Neuronal stem cell (in vitro differentiated cells): ENCODE results near the gene CDH13.

Experiments used
- DNase-seq: peaks from one replicate; pipeline ENCODE4 v3.0.0-alpha.2; 2013; ENCODE audit warnings: low spot score
- H2AFZ ChIP-seq: one replicate; pipeline ENCODE4 v1.6.1; 2013; ENCODE audit warnings: mild to moderate bottlenecking, low read length, inconsistent platforms
- H2AK5ac ChIP-seq: 2 replicates; pipeline ENCODE4 v1.6.1; 2013; ENCODE audit warnings: low read depth, mild to moderate bottlenecking, inconsistent platforms, low read length, moderate library complexity, mixed read lengths
- H2BK120ac ChIP-seq: 2 replicates; pipeline ENCODE4 v1.6.1; 2013; ENCODE audit warnings: low read depth, mild to moderate bottlenecking, inconsistent platforms, low read length, moderate library complexity, mixed read lengths
- H2BK12ac ChIP-seq: one replicate; pipeline ENCODE4 v1.6.1; 2013; ENCODE audit warnings: low read length, inconsistent platforms
- H2BK15ac ChIP-seq: 2 replicates; pipeline ENCODE4 v1.6.1; 2013; ENCODE audit warnings: mild to moderate bottlenecking, low read length, inconsistent platforms, mixed read lengths
- H2BK5ac ChIP-seq: one replicate; pipeline ENCODE4 v1.6.1; 2013; ENCODE audit warnings: inconsistent platforms, mild to moderate bottlenecking, low read length, moderate library complexity
- H3K14ac ChIP-seq: one replicate; pipeline ENCODE4 v1.6.1; 2013; ENCODE audit warnings: low read length, inconsistent platforms
- H3K18ac ChIP-seq: 2 replicates; pipeline ENCODE4 v1.6.1; 2013; ENCODE audit warnings: low read length, inconsistent platforms
- H3K23ac ChIP-seq: 2 replicates; pipeline ENCODE4 v1.6.1; 2013; ENCODE audit warnings: low read depth, mild to moderate bottlenecking, mixed read lengths, low read length, inconsistent platforms; ENCODE audit not compliant: poor library complexity
- H3K27ac ChIP-seq: replicated peaks from 3 replicates; pipeline ENCODE4 v1.5.1; 2013; ENCODE audit warnings: low read length, inconsistent platforms
- H3K27me3 ChIP-seq, 3 experiments: 2 replicates each; pipeline ENCODE4 v1.6.1; 2013; ENCODE audit warnings: low read length in 3 of 3, mild to moderate bottlenecking in 2 of 3, inconsistent platforms in 1 of 3, low read depth in 1 of 3, mixed read lengths in 1 of 3, moderate library complexity in 1 of 3; ENCODE audit not compliant: control insufficient read depth in 3 of 3, insufficient read depth in 3 of 3
- H3K36me3 ChIP-seq, 2 donors: replicated peaks in 1 of 2; 2 replicates each; pipeline ENCODE4 v1.6.1; 2013; ENCODE audit warnings: low read length in 2 of 2; ENCODE audit not compliant: control insufficient read depth in 2 of 2, insufficient read depth in 2 of 2
- H3K4ac ChIP-seq: 2 replicates; pipeline ENCODE4 v1.6.1; 2013; ENCODE audit warnings: inconsistent platforms, mild to moderate bottlenecking, low read length, moderate library complexity
- H3K4me1 ChIP-seq, 2 donors: 1 replicate in 1 of 2; 2 replicates in 1 of 2; pipeline ENCODE4 v1.6.1; 2013; ENCODE audit warnings: low read length in 2 of 2, low read depth in 1 of 2; ENCODE audit not compliant: control insufficient read depth in 2 of 2, insufficient read depth in 1 of 2
- H3K4me2 ChIP-seq: one replicate; pipeline ENCODE4 v1.6.1; 2013; ENCODE audit warnings: mild to moderate bottlenecking, low read length, inconsistent platforms; ENCODE audit not compliant: insufficient read depth, poor library complexity, severe bottlenecking
- H3K4me3 ChIP-seq, 2 donors: 2 replicates each; pipeline ENCODE4 v1.5.1; 2013; ENCODE audit warnings: low read length in 2 of 2, mild to moderate bottlenecking in 2 of 2, inconsistent platforms in 1 of 2, moderate library complexity in 1 of 2
- H3K79me1 ChIP-seq: one replicate; pipeline ENCODE4 v1.6.1; 2013; ENCODE audit warnings: low read depth, mild to moderate bottlenecking, inconsistent platforms, low read length, moderate library complexity
- H3K9ac ChIP-seq: one replicate; pipeline ENCODE4 v1.6.1; 2013; ENCODE audit warnings: mild to moderate bottlenecking, low read depth, low read length, inconsistent platforms; ENCODE audit not compliant: poor library complexity
- H3K9me3 ChIP-seq, 2 donors: replicated peaks in 1 of 2; 2 replicates each; pipeline versions ENCODE3 to v1.6.1; 2013; ENCODE audit warnings: low read length in 2 of 2, mild to moderate bottlenecking in 2 of 2, inconsistent platforms in 1 of 2, low read depth in 1 of 2, mixed read lengths in 1 of 2, moderate library complexity in 1 of 2; ENCODE audit not compliant: control insufficient read depth in 2 of 2, insufficient read depth in 1 of 2
- H4K8ac ChIP-seq: one replicate; pipeline ENCODE4 v1.6.1; 2013; ENCODE audit warnings: low read depth, mild to moderate bottlenecking, inconsistent platforms, low read length, moderate library complexity
- H4K91ac ChIP-seq: one replicate; pipeline ENCODE4 v1.6.1; 2013; ENCODE audit warnings: low read length, low read depth, mild to moderate bottlenecking, inconsistent platforms; ENCODE audit not compliant: poor library complexity
- WGBS, 2 donors: extraction: QIAGEN DNeasy Blood & Tissue Kit; methylation state at CpG; one replicate each; pipeline ENCODE4 v1.1.7; 2013; ENCODE audit warnings: missing lambda C conversion rate in 2 of 2, mixed read lengths in 1 of 2; ENCODE audit not compliant: insufficient read length in 2 of 2, insufficient replicate concordance in 1 of 2; ENCODE audit errors: extremely low coverage in 2 of 2; 5-methylcytosine and 5-hydroxymethylcytosine counted together

Gene CDH13

DNA sequence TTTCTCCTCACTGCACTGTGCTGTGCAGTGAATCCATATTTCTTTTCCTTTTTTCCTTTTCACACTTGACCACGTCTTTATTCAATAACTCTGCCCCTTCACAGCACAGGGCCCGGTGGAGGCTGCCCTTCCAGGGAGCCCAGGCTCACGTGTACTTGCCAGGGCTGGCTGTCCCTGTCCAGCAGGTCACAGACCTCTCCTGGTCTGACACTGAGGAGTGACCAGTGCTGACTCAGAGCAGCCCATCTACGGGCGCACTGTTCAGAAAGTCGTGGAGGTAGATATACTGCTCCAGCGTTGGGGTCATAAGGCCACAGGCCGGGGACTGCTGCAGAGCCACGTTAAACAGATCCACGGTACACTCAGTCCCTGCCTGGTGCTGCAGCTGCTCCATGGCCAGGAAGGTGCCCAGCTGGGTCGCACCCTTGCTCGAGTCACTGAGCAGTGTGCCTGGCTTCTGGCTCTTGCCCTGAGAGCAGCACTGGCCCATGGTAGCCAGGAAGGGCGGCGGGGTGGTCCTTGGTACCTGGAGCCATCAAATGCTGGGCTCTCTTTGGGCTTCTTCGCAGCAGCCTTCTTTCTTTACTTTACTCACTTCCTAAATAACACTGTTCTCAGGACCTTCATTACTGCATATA is 531.7 kb downstream of the CDH13 start:
- peak overlapping the region; percentile 16 for H3K18ac ChIP-seq
- H2BK12ac ChIP-seq = no peak overlapping the region
- no peaks in the 10 kb centered on the region for H3K4me1 ChIP-seq
- no peak overlapping the region for H2AFZ ChIP-seq
- no peaks in the 10 kb centered on the region for H3K79me1 ChIP-seq
- no peak overlapping the region for H2BK120ac ChIP-seq
- H2BK15ac ChIP-seq = no peak overlapping the region
- H3K9ac ChIP-seq = peak overlapping the region; percentile 21
- H3K36me3 ChIP-seq = no peaks in the 10 kb centered on the region
- H3K23ac ChIP-seq = no peak overlapping the region
- no peak overlapping the region for H2AK5ac ChIP-seq
- no peaks in the 10 kb centered on the region for H3K9me3 ChIP-seq
- H3K4me3 ChIP-seq = no peak overlapping the region
- no peak overlapping the region for H3K4me2 ChIP-seq
- no peak for DNase-seq
- no peak overlapping the region for H2BK5ac ChIP-seq
- no peaks in the 10 kb centered on the region for H3K27me3 ChIP-seq
- H3K27ac ChIP-seq = no peak overlapping the region
- no peak overlapping the region for H3K4ac ChIP-seq
- no peak overlapping the region for H3K14ac ChIP-seq
- H4K8ac ChIP-seq = no peak overlapping the region
- no peak overlapping the region for H4K91ac ChIP-seq
- no CpG with 5 or more reads among the region's 15 CpGs for WGBS, 2 donors

DNA sequence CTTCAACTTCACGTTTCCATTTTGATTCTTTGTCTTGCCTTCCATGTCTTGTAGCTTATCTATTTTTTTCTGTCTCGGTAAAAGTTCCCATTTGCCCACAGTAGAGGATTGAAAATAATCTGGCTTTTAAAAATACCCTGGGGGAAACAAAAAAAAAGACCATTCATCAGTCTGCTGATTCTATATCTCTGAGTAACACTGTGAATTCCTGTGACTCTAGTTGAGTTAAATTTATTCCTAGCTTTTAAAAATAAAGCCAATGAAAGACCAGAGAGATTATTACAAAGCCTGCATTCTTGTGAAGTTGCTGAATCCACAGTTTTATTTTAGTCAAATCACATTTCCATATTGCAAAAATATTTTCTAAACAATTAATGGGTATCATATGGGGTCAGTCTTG is 532.3 kb downstream of the CDH13 start:
- DNase-seq = no peak
- no CpG with 5 or more reads among the region's 2 CpGs for WGBS, 2 donors
- H4K91ac ChIP-seq = no peak overlapping the region
- no peaks in the 10 kb centered on the region for H3K27me3 ChIP-seq
- H3K23ac ChIP-seq = no peak overlapping the region
- H3K4me1 ChIP-seq = no peaks in the 10 kb centered on the region
- no peak overlapping the region for H2BK12ac ChIP-seq
- H3K4ac ChIP-seq = no peak overlapping the region
- no peak overlapping the region for H3K4me2 ChIP-seq
- no peaks in the 10 kb centered on the region for H3K9me3 ChIP-seq
- H2BK15ac ChIP-seq = no peak overlapping the region
- H2AK5ac ChIP-seq = no peak overlapping the region
- H3K18ac ChIP-seq = no peak overlapping the region
- no peak overlapping the region for H3K27ac ChIP-seq
- H2BK5ac ChIP-seq = no peak overlapping the region
- H4K8ac ChIP-seq = no peak overlapping the region
- no peaks in the 10 kb centered on the region for H3K79me1 ChIP-seq
- no peaks in the 10 kb centered on the region for H3K36me3 ChIP-seq
- H3K14ac ChIP-seq = no peak overlapping the region
- no peak overlapping the region for H3K9ac ChIP-seq
- no peak overlapping the region for H2AFZ ChIP-seq
- H3K4me3 ChIP-seq = no peak overlapping the region
- H2BK120ac ChIP-seq = no peak overlapping the region

DNA sequence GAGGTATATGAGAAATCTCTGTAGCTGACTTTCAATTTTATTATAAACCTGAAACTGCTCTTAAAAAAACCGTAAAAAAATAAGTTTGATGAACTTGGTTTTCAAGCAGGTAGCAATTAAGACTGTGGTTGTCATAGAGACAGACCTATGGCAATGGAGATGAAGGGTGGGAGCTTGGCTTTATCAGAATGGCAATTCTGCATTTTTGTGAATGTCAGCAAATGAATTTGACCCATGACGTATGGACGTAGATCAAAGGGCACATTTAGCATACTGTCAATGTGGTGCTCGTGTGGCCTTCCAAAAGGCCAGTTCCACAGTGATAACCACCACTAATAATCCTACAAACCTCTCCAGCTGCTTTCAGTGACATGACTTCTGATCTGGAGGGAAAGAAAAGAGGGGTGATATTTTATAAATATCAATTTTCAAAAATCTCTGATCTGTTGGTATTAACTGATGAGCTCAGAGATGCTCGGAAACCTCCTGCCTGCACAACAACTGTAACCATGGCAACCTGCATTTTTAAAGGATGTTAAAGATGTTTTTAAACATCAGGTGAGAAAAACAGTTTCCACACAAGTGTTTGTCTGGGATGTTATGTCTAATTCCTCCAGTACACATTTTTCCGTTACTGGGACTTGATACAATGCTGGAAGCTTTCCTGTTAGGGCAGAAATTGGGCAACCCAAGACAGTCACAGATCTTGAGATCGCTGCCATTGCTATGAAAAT is 533.7 kb downstream of the CDH13 start:
- no peak overlapping the region for H3K4ac ChIP-seq
- no peak overlapping the region for H2AFZ ChIP-seq
- H3K9ac ChIP-seq = no peak overlapping the region
- no peak overlapping the region for H2BK5ac ChIP-seq
- WGBS, 2 donors = no CpG with 5 or more reads among the region's 7 CpGs
- H2AK5ac ChIP-seq = no peak overlapping the region
- H2BK12ac ChIP-seq = no peak overlapping the region
- H4K8ac ChIP-seq = no peak overlapping the region
- no peak overlapping the region for H2BK15ac ChIP-seq
- no peaks in the 10 kb centered on the region for H3K9me3 ChIP-seq
- no peaks in the 10 kb centered on the region for H3K36me3 ChIP-seq
- H2BK120ac ChIP-seq = no peak overlapping the region
- no peak overlapping the region for H3K4me2 ChIP-seq
- no peak overlapping the region for H3K4me3 ChIP-seq
- no peaks in the 10 kb centered on the region for H3K4me1 ChIP-seq
- DNase-seq = no peak
- no peaks in the 10 kb centered on the region for H3K79me1 ChIP-seq
- H3K14ac ChIP-seq = no peak overlapping the region
- H3K27me3 ChIP-seq = no peaks in the 10 kb centered on the region
- no peak overlapping the region for H3K23ac ChIP-seq
- H3K27ac ChIP-seq = no peak overlapping the region
- no peak overlapping the region for H4K91ac ChIP-seq
- no peak overlapping the region for H3K18ac ChIP-seq

DNA sequence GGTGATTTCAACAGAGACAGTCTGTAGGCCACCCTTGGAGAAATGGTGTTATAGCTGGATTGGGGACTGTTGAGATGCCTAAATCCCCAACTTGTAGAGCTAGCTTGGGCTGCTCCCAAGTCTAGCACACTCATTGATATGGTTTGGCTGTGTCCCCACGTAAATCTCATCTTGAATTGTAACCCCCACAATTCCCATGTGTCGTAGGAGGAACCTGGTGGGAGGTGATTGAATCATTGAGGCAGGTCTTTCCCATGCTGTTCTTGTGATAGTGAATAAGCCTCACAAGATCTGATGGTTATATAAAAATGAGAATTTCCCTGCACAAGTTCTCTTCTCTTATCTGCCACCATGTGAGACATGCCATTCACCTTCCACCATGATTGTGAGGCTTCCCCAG is 536.0 kb downstream of the CDH13 start:
- Histone ChIP-seq H4K91ac (no peak overlapping the region), H3K23ac (no peak overlapping the region), H3K9ac (no peak overlapping the region), H2BK12ac (no peak overlapping the region), H3K4me1 (no peaks in the 10 kb centered on the region), H3K36me3 (no peaks in the 10 kb centered on the region), H3K4me3 (no peak overlapping the region), H2BK15ac (no peak overlapping the region), H2BK5ac (no peak overlapping the region), H3K27me3 (no peaks in the 10 kb centered on the region), H3K4ac (no peak overlapping the region), H3K4me2 (no peak overlapping the region), H3K79me1 (no peaks in the 10 kb centered on the region), H3K27ac (no peak overlapping the region), H2AK5ac (no peak overlapping the region), H3K14ac (no peak overlapping the region), H2BK120ac (no peak overlapping the region), H3K9me3 (no peaks in the 10 kb centered on the region), H4K8ac (no peak overlapping the region), H2AFZ (no peak overlapping the region), H3K18ac (no peak overlapping the region)
- WGBS, 2 donors = no CpG with 5 or more reads among the region's 2 CpGs
- DNase-seq = no peak
